NCI-H1092 (cell line): ENCODE measurements around the gene KRTAP10-5.
"Not testable (repeated sequence)": the region's sequence is repeated elsewhere in the genome, so short reads cannot be mapped to it uniquely, and the experiment has no call there.

Experiments
- DNase-seq: peaks from one replicate; lab custom pipeline; 2025; lab: John Stamatoyannopoulos, UW

Gene KRTAP10-5

GRCh38 chr21:44590897-44591800 is 10.7 kb upstream of the KRTAP10-5 start:
- not testable (repeated sequence) for DNase-seq

GRCh38 chr21:44590311-44590721 is 9.9 kb upstream of the KRTAP10-5 start:
- no peak for DNase-seq

GRCh38 chr21:44589586-44590305 is 9.3 kb upstream of the KRTAP10-5 start:
- no peak for DNase-seq

DNA sequence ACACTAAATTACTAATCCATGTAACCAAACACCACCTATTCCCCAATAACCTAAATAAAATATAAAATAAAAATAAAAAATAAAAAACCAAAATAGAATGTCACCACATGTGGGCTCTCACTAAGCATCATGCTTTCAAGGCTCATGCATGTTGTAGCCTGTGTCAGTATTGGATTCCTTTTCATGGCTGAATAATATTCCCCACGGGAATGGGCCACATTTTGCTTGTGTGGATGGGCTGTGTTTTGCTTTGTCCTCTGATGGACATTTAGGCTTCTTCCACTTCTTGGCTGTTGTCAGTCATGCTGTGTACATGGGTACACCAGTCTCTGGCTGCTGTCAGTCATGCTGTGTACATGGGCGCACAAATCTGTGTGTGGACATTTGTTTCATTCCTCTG is 8.7 kb upstream of the KRTAP10-5 start:
- no peak for DNase-seq

- DNase-seq = no peak
These were observed 5.5 kb upstream of the KRTAP10-5 start for GRCh38 chr21:44585892-44586291.

DNA sequence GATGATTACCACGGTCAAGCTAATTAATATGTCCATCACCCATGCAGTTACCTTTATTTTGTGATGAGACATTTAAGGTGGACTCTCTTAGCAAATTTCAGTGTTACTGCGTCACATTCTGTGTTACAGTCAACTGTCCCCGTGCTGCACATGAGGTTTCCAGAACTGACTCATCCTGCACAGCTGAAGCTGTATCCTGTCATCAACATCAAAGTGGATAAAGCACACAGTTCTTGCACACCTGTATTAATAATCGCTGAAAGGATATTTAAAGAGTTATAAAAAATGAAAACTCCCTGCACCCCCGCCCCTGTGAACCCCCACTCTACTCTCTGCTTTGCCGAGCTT is 3.4 kb upstream of the KRTAP10-5 start:
- DNase-seq = no peak

GRCh38 chr21:44583089-44583799 is 2.8 kb upstream of the KRTAP10-5 start:
- DNase-seq = no peak

DNA sequence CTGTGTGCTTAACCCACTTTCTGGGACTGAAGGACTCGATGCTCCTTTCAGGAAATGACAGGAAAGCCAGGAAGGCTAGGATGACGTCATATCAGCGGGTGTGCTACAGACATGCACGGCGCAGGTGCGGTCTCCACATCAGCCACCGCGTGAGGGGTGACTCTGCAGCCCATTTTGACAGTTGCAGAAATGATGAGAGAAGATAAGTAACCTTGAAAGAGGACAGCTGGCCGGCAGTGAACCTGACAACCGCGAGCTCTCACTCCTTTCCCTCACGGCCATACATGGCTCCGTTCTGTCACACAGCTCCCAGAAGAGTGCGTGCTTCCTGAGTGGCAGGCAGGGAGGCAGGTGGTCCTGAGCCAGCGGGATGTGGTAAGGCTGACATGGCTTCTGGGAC is 1.7 kb upstream of the KRTAP10-5 start:
- no peak for DNase-seq

DNA sequence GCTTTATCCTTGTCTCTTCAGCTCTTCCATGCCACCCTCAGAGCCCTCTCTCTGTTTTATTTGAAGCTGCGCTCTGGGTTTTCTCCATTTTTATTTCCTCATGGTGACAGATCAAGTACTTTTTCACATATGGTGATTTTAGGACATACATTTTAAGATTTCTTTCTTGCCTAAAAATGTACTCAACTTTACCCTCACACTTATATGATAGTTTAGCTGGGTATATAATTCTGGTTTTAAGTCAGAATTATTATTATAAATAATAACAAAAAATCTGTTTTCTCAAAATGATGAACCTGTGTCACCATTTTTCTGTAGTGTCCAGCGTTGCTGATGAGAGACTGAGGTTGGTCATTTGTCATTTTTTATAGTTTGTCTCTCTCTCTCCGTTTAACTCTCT is 754 bp upstream of the KRTAP10-5 start:
- DNase-seq = no peak

GRCh38 chr21:44579833-44580144 is 615 bp downstream of the KRTAP10-5 start:
- no peak for DNase-seq

DNA sequence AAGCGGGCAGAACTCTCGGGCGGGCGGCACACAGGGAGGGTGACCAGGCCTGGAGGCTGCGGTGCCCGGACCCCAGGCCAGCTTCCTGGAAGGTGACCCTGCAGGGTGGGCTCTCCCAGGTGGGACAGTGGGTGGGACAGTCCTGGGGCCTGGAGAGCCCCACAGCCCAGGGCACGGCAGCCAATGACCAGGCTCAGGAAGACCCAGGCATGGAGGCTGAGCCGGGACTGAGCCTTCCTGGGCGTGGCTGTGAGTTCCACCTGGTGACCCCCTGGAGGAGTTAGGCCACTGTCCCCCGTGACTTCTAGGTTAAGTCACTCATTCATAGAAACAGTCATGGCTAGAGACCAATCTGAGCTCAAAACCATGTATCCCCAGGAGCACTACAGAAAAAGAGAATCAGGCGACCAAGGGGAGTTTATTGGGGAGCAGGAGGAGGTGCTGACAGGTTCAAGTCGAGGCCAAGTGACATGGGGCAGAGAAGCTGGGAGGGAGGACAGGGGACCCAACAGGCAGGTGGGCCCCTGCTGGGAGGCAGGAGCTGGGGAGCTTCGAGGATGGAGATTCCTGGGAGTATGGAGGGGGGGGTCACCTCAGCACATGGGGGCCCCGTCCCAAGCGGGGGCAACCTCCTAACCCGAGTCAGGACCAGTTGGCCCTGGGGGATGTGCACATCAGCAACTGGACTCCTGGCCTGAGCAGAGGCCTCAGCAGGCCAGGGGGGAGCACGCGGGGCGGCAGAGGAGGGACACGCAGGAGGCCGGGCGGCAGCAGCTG is 1.2 kb downstream of the KRTAP10-5 start:
- no peak for DNase-seq

- DNase-seq = no peak
These were observed 1.9 kb downstream of the KRTAP10-5 start for GRCh38 chr21:44578371-44579055.

DNA sequence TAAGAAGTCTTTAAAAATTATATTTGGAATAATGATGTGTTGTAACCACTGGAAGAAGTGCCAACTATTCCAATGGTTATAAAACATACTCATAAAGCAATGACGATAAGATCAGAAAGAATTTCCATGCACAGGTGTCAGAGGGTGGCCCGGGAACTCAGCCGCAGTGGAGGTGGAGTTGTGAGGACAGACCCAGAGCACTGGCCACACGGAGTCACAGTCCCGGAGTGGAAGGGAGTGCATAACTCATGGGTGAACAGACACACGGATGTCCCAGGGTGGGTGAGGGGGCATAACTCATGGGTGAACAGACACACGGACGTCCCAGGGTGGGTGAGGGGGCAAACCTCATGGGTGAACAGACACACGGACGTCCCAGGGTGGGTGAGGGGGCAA is 4.4 kb downstream of the KRTAP10-5 start:
- DNase-seq = no peak

- DNase-seq = no peak
These were observed 4.9 kb downstream of the KRTAP10-5 start for GRCh38 chr21:44575307-44576024.

DNA sequence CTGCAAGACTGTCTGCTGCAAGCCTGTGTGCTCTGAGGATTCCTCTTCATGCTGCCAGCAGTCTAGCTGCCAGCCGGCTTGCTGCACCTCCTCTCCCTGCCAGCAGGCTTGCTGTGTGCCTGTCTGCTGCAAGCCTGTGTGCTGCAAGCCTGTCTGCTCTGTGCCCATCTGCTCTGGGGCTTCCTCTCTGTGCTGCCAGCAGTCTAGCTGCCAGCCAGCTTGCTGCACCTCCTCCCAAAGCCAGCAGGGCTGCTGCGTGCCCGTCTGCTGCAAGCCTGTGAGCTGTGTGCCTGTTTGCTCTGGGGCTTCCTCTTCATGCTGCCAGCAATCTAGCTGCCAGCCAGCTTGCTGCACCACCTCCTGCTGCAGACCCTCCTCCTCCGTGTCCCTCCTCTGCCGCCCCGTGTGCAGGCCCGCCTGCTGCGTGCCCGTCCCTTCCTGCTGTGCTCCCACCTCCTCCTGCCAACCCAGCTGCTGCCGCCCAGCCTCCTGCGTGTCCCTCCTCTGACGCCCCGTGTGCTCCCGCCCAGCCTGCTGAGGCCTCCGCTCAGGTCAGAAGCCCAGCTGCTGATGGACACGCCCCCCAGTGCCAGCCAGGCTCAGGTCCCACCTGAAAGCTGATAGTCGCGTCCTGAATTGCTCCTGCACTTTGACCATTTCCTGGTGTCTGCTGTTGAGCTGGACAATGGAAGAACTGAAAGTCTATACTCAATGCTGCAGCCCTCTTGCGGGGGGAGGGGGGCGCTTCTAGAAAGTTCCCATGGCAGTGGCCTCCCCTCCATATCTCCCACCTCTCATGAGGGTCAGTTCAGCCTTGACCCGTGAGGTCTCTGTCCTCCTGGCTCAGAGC is 5.7 kb downstream of the KRTAP10-5 start:
- no peak for DNase-seq

DNA sequence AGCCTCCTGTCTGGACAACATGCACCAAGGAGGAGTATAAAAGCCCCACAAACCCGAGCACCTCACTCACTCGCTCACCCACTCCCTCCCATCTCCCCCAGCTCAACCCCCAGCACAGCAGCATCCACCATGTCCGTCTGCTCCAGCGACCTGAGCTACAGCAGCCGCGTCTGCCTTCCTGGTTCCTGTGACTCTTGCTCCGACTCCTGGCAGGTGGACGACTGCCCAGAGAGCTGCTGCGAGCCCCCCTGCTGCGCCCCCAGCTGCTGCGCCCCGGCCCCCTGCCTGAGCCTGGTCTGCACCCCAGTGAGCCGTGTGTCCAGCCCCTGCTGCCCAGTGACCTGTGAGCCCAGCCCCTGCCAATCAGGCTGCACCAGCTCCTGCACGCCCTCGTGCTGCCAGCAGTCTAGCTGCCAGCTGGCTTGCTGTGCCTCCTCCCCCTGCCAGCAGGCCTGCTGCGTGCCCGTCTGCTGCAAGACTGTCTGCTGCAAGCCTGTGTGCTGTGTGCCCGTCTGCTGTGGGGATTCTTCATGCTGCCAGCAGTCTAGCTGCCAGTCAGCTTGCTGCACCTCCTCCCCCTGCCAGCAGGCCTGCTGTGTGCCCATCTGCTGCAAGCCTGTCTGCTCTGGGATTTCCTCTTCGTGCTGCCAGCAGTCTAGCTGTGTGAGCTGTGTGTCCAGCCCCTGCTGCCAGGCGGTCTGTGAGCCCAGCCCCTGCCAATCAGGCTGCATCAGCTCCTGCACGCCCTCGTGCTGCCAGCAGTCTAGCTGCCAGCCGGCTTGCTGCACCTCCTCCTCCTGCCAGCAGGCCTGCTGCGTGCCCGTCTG is 6.6 kb downstream of the KRTAP10-5 start, which contains the start of gene KRTAP10-4:
Gene KRTAP10-4 (plus strand): TSS at position 100 of the 827 bp plus-strand sequence. CDS start 30 bp downstream, at position 130.
- not testable (repeated sequence) for DNase-seq

DNA sequence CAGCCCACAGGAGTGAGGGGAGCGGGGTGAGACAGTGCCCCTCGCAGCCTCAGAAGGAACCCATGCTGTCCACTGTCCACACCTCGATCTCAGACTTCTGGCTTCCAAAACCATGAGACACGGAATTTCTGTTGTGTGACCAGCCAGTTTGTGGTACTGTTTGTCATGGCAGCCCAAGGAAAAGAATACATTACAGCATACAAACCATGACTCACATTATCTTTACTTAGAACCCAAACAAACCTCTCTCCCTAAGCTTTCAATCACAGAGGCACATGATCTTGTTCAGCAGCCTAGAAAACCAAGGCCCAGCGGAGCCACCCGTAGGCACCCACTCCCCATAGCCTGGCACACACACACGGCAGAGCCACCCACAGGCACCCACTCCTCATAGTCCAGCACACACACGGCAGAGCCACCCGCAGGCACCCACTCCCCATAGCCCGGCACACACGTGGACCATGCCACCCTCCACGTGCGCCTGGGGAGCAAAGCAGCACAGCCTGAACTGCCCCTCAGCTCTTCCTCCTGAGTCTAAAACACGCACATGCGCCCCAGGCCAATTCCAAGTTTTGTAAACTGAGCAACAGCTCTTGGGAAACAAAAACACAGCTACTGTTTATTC is 7.3 kb downstream of the KRTAP10-5 start:
- no peak for DNase-seq
